HepG2 (cell line): Measurements from ENCODE around the gene BDP1. TPM values are rescaled to one million over a fixed set of nuclear protein-coding genes. Genes with fewer than 3 reads are reported as not detected.
"Not testable (repeated sequence)": the region's sequence is repeated elsewhere in the genome, so short reads cannot be mapped to it uniquely, and the experiment has no call there.

ENCODE experiments used
- ATAC-seq: fragments of 200-7000 bp; cut with Tn5 transposase; 3 replicates; pipeline ENCODE4 v1.9.1; 2020; ENCODE audit warnings: mild to moderate bottlenecking, moderate library complexity
- BruUV-seq: library from RNA; stranded (reverse); fragments of 400-500 nt; replicated peaks from 2 replicates; lab custom pipeline; 2021; lab: Mats Ljungman, UMichigan
- CTCF ChIA-PET: fragments of 300-600 bp; formaldehyde crosslinking; extraction: SDS; loops from one replicate; lab custom pipeline; 2021; ENCODE audit warnings: low total read pairs, inconsistent platforms, low intra/inter-chr PET ratio; lab: Yijun Ruan, JAX
- POLR2A ChIA-PET: fragments of 350-600 bp; sonication (Branson Sonifier 250); formaldehyde crosslinking; loops from one replicate; lab custom pipeline; 2020; ENCODE audit warnings: antibody characterized with exemption, inconsistent platforms; lab: Yijun Ruan, JAX
- DNase-seq: peaks from one replicate; pipeline ENCODE4 v3.0.0-alpha.2; 2015; ENCODE audit warnings: low spot score
- FAIRE-seq: peaks from 3 replicates; lab custom pipeline; 2011; peaks lifted over from hg19 to GRCh38; lab: Jason Lieb, UNC
- H2AFZ ChIP-seq: one replicate; pipeline ENCODE4 v1.6.1; 2011; ENCODE audit warnings: low read length, inconsistent platforms
- H3K27ac ChIP-seq: fragments of 300-600 bp; 3 replicates; pipeline ENCODE4 v1.8.0; 2011; ENCODE audit warnings: mixed run types, mild to moderate bottlenecking, mixed read lengths, low read length, inconsistent platforms; ENCODE audit not compliant: insufficient read depth; ENCODE audit errors: extremely low read length
- H3K27me3 ChIP-seq, 2 experiments: fragments of 200-600 bp in 1 of 2; 2 replicates in 1 of 2; 3 replicates in 1 of 2; pipeline versions ENCODE4 v1.6.0 to v1.8.0; 2011; ENCODE audit warnings: low read length in 2 of 2, mild to moderate bottlenecking in 2 of 2, moderate library complexity in 2 of 2, inconsistent platforms in 1 of 2; ENCODE audit not compliant: insufficient read depth in 2 of 2, control insufficient read depth in 1 of 2
- H3K36me3 ChIP-seq, 2 experiments: fragments of 200-600 bp in 1 of 2; replicated peaks in 1 of 2; 2 replicates in 1 of 2; 3 replicates in 1 of 2; pipeline versions ENCODE4 v1.5.1 to v1.8.0; 2011; ENCODE audit warnings: low read length in 2 of 2, inconsistent platforms in 1 of 2; ENCODE audit not compliant: insufficient read depth in 2 of 2, control insufficient read depth in 1 of 2
- H3K4me1 ChIP-seq: 2 replicates; pipeline ENCODE4 v1.5.1; 2012; ENCODE audit warnings: low read length, inconsistent platforms; ENCODE audit not compliant: insufficient read depth
- H3K4me2 ChIP-seq: 2 replicates; pipeline ENCODE4 v1.6.0; 2011; ENCODE audit warnings: low read depth, low read length, inconsistent platforms
- H3K4me3 ChIP-seq, 3 experiments: fragments of 200-600 bp in 1 of 3; sonication (generic), shearing (Covaris generic) in 1 of 3; replicated peaks in 1 of 3; 2 replicates each; pipeline ENCODE4 v1.5.1; 2011 to 2016; ENCODE audit warnings: low read length in 3 of 3, inconsistent platforms in 2 of 3, low read depth in 2 of 3, mild to moderate bottlenecking in 2 of 3, control low read depth in 1 of 3, mixed read lengths in 1 of 3; ENCODE audit not compliant: insufficient read depth in 1 of 3
- H3K79me2 ChIP-seq: one replicate; pipeline ENCODE4 v1.6.1; 2011; ENCODE audit warnings: low read length, inconsistent platforms; ENCODE audit not compliant: insufficient read depth
- H3K9ac ChIP-seq: 2 replicates; pipeline ENCODE4 v1.6.0; 2011; ENCODE audit warnings: mild to moderate bottlenecking, low read depth, low read length, inconsistent platforms; ENCODE audit not compliant: insufficient read depth
- H3K9me3 ChIP-seq: 2 replicates; pipeline ENCODE4 v1.5.1; 2012; ENCODE audit warnings: mild to moderate bottlenecking, low read length
- H4K20me1 ChIP-seq: 2 replicates; pipeline ENCODE4 v1.6.0; 2011; ENCODE audit warnings: inconsistent platforms, mild to moderate bottlenecking, low read length, moderate library complexity; ENCODE audit not compliant: insufficient read depth
- WGBS: methylation state at CpG from one replicate; pipeline ENCODE4 v1.1.6; 2017; ENCODE audit warnings: low lambda C conversion rate; 5-methylcytosine and 5-hydroxymethylcytosine counted together
- in situ Hi-C: cut with HindIII; loops from 2 replicates; pipeline ENCODE4 v1.10.0; 2017; ENCODE audit warnings: low pct_unique_long_range_greater_than_20kb; ENCODE audit not compliant: extremely low pct_ligation_motif_present
- intact Hi-C: fragments of 100-400 bp; cut with micrococcal nuclease; formaldehyde crosslinking; loops from one replicate; pipeline ENCODE4 v1.10.0; 2022; ENCODE audit not compliant: unreplicated experiment
- polyA plus RNA-seq, 8 experiments: library from polyadenylated mRNA; depleted of rRNA in 3 of 8; stranded (reverse) in 7 of 8; unstranded in 1 of 8; fragments of >200 nt; fragmentation: Illumina TruSeq in 4 of 8; extraction: Trizol in 4 of 8; gene quantifications; 2 replicates each; pipeline versions ENCODE4 v1.2.1 to v1.2.3, GENCODE V29; 2011 to 2016; ENCODE audit warnings: low read depth in 4 of 8, missing spikeins in 1 of 8, mixed read lengths in 1 of 8; ENCODE audit not compliant: insufficient read depth in 1 of 8
- total RNA-seq, 5 experiments: library from RNA; depleted of rRNA; stranded (reverse); fragments of >200 nt; fragmentation: Illumina TruSeq; extraction: Trizol; gene quantifications; 2 replicates each; pipeline ENCODE4 v1.2.3, GENCODE V29; 2016; ENCODE audit warnings: low read depth in 1 of 5

Gene BDP1
- total and polyA plus RNA-seq, 2 of the 13 experiments (the other 11 are each of a cell fraction or from before 2014, with no cell fraction given): 10.2 to 22.4 TPM

- H4K20me1 ChIP-seq, H2AFZ ChIP-seq, H3K4me1 ChIP-seq, DNase-seq, in situ Hi-C loops, CTCF ChIA-PET, intact Hi-C loops, H3K9ac ChIP-seq, H3K9me3 ChIP-seq, H3K4me2 ChIP-seq, H3K79me2 ChIP-seq, BruUV-seq, H3K27ac ChIP-seq, ATAC-seq, H3K36me3 ChIP-seq, H3K4me3 ChIP-seq, H3K27me3 ChIP-seq, FAIRE-seq, POLR2A ChIA-PET: not testable (repeated sequence)
- WGBS: 4% methylated on average over 3 of the region's 3 CpGs
Observed at GRCh38 chr5:71434825-71435224, 20.6 kb upstream of the BDP1 start.

GRCh38 chr5:71441564-71441963, 13.9 kb upstream of the BDP1 start:
- H3K4me1 ChIP-seq, POLR2A ChIA-PET, H3K4me2 ChIP-seq, H3K27me3 ChIP-seq, H3K36me3 ChIP-seq, DNase-seq, H3K79me2 ChIP-seq, ATAC-seq, H3K4me3 ChIP-seq, BruUV-seq, FAIRE-seq, CTCF ChIA-PET, H4K20me1 ChIP-seq, H3K9ac ChIP-seq, intact Hi-C loops, H2AFZ ChIP-seq, in situ Hi-C loops, H3K9me3 ChIP-seq, H3K27ac ChIP-seq: not testable (repeated sequence)
- 0% methylated on average over 1 of the region's 1 CpG for WGBS

- H4K20me1 ChIP-seq, H3K36me3 ChIP-seq, H3K27me3 ChIP-seq, ATAC-seq, BruUV-seq, H3K27ac ChIP-seq, H3K9ac ChIP-seq, DNase-seq, POLR2A ChIA-PET, H2AFZ ChIP-seq, H3K4me2 ChIP-seq, FAIRE-seq, H3K4me1 ChIP-seq, H3K79me2 ChIP-seq, intact Hi-C loops, H3K4me3 ChIP-seq, in situ Hi-C loops, H3K9me3 ChIP-seq, CTCF ChIA-PET: not testable (repeated sequence)
- WGBS: 9% methylated on average over 4 of the region's 4 CpGs
Observed at GRCh38 chr5:71443891-71444290, 11.6 kb upstream of the BDP1 start.

GRCh38 chr5:71445015-71445414, 10.4 kb upstream of the BDP1 start:
- H3K27ac ChIP-seq, H3K36me3 ChIP-seq, H3K9me3 ChIP-seq, FAIRE-seq, H3K27me3 ChIP-seq, CTCF ChIA-PET, in situ Hi-C loops, POLR2A ChIA-PET, H2AFZ ChIP-seq, H3K79me2 ChIP-seq, H3K4me3 ChIP-seq, H4K20me1 ChIP-seq, H3K4me1 ChIP-seq, ATAC-seq, DNase-seq, BruUV-seq, H3K9ac ChIP-seq, H3K4me2 ChIP-seq, intact Hi-C loops: not testable (repeated sequence)
- 22% methylated on average over 1 of the region's 1 CpG for WGBS
